HG03108 (cell line): ENCODE results near the gene DENND1B.
"Not testable (repeated sequence)": the region's sequence is repeated elsewhere in the genome, so short reads cannot be mapped to it uniquely, and the experiment has no call there.

Experiments
- ATAC-seq: cut with Tn5 transposase; IDR thresholded peaks from one replicate; pipeline ENCODE4 v1.9.1; 2021; ENCODE audit warnings: moderate library complexity; ENCODE audit not compliant: unreplicated experiment

The DENND1B gene

DNA sequence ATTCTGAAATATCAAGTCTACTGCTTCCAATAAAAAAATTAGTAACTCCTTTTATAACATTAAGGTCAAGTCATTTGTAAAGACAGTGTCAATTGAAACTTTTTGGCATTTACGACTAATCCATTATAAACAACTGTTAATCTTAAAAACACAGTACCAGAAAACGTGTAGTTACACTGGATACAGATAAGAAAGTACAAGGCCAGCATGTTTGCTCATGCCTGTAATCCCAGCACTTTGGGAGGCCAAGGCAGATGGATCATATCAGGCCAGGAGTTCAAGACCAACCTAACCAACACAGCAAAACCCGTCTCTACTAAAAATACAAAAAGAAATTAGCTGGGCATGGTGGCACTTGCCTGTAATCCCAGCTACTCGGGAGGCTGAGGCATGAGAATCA lies 29.4 kb downstream of the DENND1B start:
- ATAC-seq: no peak

DNA sequence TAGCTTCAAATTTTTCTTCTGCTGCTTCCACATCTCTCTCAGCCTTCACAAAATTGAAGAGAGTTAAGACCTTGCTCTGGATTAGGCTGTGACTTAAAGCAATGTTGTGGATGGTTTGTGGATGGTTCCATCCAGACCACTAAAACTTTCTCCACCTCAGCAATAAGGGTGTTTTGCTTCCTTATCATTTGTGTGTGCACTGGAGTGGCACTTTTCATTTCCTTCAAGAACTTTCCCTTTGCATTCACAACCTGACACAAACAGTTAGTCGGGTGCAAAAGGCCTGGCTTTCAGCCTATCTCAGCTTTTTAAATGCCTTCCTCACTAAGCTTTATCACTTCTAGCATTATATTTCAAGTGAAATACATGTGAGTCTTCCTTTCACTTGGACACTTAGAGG lies 30.3 kb downstream of the DENND1B start:
- ATAC-seq: no peak

- no peak for ATAC-seq
Observed at GRCh38 chr1:197743578-197743977, 31.7 kb downstream of the DENND1B start.

GRCh38 chr1:197740992-197741391 lies 34.3 kb downstream of the DENND1B start:
- no peak for ATAC-seq

- no peak for ATAC-seq
Observed at GRCh38 chr1:197738927-197739326, 36.4 kb downstream of the DENND1B start.

GRCh38 chr1:197737916-197738315 lies 37.4 kb downstream of the DENND1B start:
- ATAC-seq: no peak

DNA sequence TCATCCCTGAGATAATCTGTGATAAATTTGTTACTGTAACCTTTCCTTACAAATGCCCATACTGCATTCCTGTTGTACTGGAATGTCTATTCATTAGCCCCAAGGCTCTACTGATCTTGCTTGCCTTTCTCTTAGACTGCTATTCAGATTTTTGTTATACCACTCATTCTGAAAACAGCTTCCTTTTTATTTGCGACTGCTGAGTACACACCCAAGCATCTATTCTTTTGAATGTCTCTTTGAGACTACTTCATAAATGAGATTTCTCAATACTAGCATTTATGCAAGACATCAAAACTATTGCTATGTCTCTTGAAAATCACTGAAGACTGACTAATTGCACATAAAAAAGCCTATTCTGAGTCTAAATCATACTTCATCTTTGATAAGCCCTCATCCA lies 38.6 kb downstream of the DENND1B start:
- ATAC-seq: no peak

DNA sequence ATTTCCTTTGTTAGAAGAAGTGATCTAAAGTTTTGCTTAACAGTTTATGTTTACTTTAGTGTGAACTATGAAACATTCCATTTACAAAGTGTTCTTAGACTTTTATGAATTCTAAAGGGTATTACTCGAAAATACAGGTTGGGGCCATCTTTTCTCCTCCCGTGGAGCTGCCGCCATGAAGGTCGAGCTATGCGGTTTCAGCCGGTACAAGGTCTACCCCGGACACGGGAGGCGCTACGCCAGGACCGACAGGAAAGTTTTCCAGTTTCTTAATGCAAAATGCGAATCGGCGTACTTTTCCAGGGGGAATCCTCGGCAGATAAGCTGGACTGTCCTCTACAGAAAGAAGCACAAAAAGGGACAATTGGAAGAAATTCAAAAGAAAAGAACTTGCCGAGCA lies 39.8 kb downstream of the DENND1B start:
- no peak for ATAC-seq

GRCh38 chr1:197733324-197733723 lies 42.0 kb downstream of the DENND1B start:
- no peak for ATAC-seq

DNA sequence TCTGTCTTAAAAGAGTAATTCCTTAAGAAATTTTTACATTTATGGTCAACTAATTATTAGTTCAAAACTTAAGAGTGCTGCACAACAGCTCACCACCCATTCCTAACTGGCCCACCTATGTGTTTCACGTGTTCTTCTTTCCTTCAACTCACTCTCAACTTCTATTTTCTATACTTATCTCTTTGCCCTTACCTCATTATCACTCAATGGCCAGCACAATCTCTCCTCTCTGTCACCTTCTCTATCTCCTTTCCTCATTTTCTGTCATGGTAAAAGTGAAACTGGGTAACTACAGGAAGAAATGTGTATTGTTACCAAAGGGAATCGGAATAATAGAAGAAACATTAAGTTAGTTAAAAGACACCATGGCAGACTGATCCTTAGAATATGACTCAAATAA lies 43.1 kb downstream of the DENND1B start:
- no peak for ATAC-seq

GRCh38 chr1:197731449-197731848 lies 43.8 kb downstream of the DENND1B start:
- no peak for ATAC-seq

- no peak for ATAC-seq
Observed at GRCh38 chr1:197725976-197726375, 49.3 kb downstream of the DENND1B start.

DNA sequence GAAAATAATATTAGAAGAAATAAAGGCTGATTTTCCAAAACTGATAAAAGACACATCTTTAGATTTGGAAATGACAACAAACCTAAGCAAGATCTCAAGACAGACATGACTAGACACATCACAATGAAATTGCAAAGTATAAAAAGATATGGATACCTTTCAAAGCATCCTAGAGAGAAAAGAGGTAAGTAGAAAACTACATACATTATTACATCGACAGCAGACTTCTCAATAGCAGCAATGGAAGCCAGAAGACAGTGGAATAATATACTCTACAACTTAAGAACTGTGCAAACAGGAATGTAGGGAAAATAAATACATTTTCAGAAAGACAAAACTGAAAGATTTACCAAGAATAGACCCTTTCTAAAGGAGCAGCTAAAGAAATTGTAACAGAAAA lies 50.2 kb downstream of the DENND1B start:
- no peak for ATAC-seq

- no peak for ATAC-seq
Observed at GRCh38 chr1:197715806-197716205, 59.5 kb downstream of the DENND1B start.

DNA sequence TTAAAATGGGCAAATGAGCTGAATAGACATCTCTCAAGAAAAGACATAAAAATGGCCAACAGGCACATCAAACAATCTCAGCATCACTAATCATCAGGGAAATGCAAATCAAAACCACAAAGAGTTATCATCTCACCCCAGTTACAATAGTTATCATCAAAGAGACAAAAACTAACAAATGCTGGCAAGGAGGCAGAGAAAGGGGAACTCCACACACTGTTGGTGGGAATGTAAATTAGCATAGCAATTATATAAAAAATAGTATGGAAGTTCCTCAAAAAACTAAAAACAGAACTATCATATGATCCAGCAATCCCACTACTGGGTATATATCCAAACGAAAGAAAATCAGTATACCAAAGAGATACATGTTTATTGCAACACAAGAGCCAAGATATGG lies 68.7 kb downstream of the DENND1B start:
- no peak for ATAC-seq

GRCh38 chr1:197705941-197706340 lies 69.3 kb downstream of the DENND1B start:
- ATAC-seq: no peak

DNA sequence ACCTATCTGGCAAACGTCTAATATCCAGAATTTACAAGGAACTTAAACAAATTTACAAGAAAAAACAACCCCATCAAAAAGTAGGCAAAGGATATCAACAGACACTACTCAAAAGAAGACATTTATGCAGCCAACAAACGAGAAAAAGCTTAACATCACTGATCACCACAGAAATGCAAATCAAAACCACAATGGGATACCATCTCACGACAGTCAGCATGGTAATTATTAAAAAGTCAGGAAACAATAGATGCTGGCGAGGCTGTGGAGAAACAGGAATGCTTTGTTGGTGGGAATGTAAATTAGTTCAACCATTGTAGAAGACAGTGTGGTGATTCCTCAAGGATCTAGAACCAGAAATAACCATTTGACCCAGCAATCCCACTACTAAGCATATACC lies 74.6 kb downstream of the DENND1B start:
- not testable (repeated sequence) for ATAC-seq

GRCh38 chr1:197696372-197696771 lies 78.9 kb downstream of the DENND1B start:
- ATAC-seq: no peak

DNA sequence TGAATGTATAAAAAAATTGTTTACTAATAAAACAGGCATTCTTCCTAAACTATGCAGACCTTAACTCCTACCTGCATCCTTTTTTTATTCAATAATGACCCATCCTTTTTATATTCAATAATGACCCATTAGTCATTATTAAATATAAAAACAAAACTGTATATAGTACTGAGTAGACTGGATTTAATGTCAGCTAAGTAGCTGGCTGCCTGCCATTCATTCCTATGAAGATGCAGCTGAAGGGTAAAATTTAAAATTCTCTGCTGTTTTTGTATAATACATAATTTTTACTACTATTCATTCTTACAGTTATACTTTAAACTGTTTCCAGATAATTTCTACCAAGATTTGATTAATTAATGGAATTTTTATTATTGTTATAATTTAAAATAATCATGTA lies 79.3 kb downstream of the DENND1B start:
- ATAC-seq: no peak

DNA sequence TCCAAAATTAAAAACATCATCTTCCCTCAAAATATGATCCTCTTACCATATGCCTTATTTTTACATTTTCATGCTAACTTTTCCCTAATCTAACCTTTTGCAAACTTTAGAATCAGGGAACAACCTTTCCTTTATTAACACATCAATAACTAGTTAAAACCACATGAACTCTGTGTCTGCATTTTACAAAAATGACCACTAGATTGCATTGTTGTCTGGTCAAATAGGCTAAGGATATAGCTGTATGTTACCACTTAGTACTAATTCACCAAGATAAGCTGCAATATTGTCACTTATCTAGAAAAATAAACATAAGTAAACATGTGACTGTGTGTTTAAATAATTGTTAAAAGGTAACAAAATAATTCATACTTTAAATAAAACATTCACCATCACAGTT lies 82.3 kb downstream of the DENND1B start:
- ATAC-seq: no peak

DNA sequence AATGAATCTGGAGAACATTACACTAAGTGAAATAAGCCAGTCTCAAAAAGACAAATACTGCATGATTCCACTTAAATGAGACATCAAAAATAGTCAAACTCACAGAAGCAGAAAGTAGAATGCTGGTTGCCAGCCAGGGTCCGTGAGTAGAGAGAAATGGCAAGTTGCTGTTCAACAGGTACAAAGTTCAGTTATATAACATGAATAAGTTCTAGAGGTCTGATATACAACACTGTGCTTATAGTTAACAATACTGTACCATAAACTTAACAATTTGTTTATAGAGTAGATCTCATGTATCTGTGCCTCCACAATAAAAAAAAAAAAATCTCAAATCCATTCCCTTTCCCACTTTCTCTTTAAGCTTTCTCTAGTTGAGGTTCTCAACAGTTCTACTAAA lies 83.5 kb downstream of the DENND1B start:
- ATAC-seq: no peak

GRCh38 chr1:197690074-197690473 lies 85.2 kb downstream of the DENND1B start:
- ATAC-seq: no peak

GRCh38 chr1:197688233-197688632 lies 87.0 kb downstream of the DENND1B start:
- no peak for ATAC-seq
